Endothelial cell of umbilical vein (primary cell): ENCODE data around the gene ELOVL6.

Experiments
- CTCF ChIP-seq, 2 donors: IDR thresholded peaks; 1 replicate in 1 of 2; 2 replicates in 1 of 2; pipeline ENCODE4 v1.5.1; 2011; ENCODE audit warnings: low read length in 2 of 2, mild to moderate bottlenecking in 2 of 2, moderate library complexity in 2 of 2, control low read depth in 1 of 2, inconsistent platforms in 1 of 2, low read depth in 1 of 2; ENCODE audit not compliant: insufficient read depth in 1 of 2; ENCODE audit errors: extremely low read depth in 1 of 2
- EZH2 ChIP-seq: IDR thresholded peaks from 2 replicates; pipeline ENCODE4 v1.6.1; 2012; ENCODE audit warnings: borderline replicate concordance, low read depth, mild to moderate bottlenecking, moderate library complexity, low read length, inconsistent platforms; ENCODE audit not compliant: severe bottlenecking
- JUN ChIP-seq: IDR thresholded peaks from 2 replicates; pipeline ENCODE4 v1.6.1; 2011; ENCODE audit warnings: borderline replicate concordance, low read depth; ENCODE audit not compliant: insufficient read length, insufficient read depth
- MYC ChIP-seq: IDR thresholded peaks from one replicate; pipeline ENCODE4 v1.6.1; 2011; ENCODE audit warnings: mild to moderate bottlenecking, low read depth, low read length
- POLR2A ChIP-seq: IDR thresholded peaks from 2 replicates; pipeline ENCODE4 v1.6.1; 2012; ENCODE audit warnings: low read depth, mild to moderate bottlenecking, control low read depth, low read length
- POLR2AphosphoS5 ChIP-seq: IDR thresholded peaks from 2 replicates; pipeline ENCODE4 v1.6.1; 2012; ENCODE audit warnings: low read depth, mild to moderate bottlenecking, control low read depth, low read length, moderate library complexity; ENCODE audit not compliant: insufficient read depth
- TF ChIP-seq, protein P1 (sequence below): IDR thresholded peaks from 2 replicates; pipeline ENCODE4 v1.6.1; 2011; ENCODE audit not compliant: insufficient read depth, insufficient read length

DNA sequence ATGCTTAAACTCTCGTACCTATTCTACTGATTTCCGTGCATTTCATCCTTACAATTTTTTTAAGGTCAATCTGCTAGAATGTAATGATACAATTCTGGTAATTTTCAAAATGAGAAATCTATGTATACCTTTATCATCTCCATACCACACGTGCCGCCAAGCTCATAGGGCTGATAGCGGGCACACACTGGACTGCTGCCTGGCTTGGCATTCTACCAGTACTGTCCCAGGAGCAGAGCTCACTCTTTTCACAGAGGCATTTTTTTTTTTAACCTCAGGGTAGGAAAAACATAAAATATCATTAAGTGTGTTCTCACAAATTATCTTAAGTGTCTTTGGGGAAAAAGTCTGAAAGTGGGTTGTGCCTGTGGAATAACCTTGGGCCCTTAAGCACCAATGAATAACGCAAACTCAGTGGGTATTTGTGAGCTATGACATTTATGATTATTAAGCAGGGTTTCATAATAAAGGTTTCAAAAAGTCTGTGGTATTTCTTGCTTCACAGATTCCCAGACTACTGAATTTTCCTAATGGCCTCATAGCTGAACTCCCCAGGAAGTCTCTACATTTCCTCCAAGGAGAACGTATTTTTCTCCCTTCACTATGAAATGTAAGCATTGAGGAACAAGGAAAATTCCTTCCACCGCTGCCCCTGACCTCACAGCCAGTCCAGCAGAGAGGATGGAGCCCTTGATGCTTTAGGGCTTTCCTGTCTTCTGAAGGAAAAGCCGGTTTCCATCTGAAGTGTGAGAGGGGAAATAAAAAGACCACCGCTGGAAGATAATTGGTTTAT lies 125.2 kb downstream of the ELOVL6 start:
- no peak for TF ChIP-seq EZH2
- TF ChIP-seq CTCF (IDR thresholded peaks at IDR 0.05; ENCODE audit: extremely low read depth in 1 of 2, insufficient read depth in 1 of 2, low read depth in 1 of 2, low read length in 2 of 2), result no peak
- no peak for TF ChIP-seq POLR2AphosphoS5
- TF ChIP-seq, protein P1, sequence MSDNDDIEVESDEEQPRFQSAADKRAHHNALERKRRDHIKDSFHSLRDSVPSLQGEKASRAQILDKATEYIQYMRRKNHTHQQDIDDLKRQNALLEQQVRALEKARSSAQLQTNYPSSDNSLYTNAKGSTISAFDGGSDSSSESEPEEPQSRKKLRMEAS, result no peak
- no peak for TF ChIP-seq POLR2A
- no peak for TF ChIP-seq MYC
- TF ChIP-seq JUN, result no peak
